ENCODE results near the gene MLPH.
"Not testable (repeated sequence)": the region's sequence is repeated elsewhere in the genome, so short reads cannot be mapped to it uniquely, and the experiment has no call there.

The MLPH gene

DNA sequence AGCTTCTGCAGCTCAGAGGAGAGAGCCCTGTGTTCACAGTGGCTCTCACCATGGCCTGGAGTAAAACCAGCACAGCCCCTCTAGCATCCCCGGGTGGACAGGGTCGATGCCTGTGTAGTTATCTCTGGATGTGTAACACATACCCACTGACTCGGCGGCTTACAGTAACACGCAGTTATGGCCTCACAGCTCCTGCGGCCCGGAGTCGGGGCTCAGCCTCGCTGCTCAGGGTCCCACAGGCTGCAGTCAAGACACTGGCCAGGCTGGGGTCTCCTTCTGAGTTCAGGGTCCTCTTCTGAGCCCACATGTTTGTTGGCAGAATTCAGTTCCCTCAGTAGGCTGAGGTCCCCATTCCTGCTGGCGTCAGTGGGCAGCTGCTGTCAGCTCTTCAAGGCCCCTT, 106.0 kb downstream of the MLPH start:
- no peak for DNase-seq (ENCODE audit: low spot score)
- no CpG with 5 or more reads among the region's 10 CpGs for WGBS, 2 donors (ENCODE audit: extremely low coverage in 2 of 2, insufficient read length in 2 of 2, insufficient replicate concordance in 1 of 2)
- no peak overlapping the region for H4K8ac ChIP-seq (ENCODE audit: low read depth, low read length)

DNA sequence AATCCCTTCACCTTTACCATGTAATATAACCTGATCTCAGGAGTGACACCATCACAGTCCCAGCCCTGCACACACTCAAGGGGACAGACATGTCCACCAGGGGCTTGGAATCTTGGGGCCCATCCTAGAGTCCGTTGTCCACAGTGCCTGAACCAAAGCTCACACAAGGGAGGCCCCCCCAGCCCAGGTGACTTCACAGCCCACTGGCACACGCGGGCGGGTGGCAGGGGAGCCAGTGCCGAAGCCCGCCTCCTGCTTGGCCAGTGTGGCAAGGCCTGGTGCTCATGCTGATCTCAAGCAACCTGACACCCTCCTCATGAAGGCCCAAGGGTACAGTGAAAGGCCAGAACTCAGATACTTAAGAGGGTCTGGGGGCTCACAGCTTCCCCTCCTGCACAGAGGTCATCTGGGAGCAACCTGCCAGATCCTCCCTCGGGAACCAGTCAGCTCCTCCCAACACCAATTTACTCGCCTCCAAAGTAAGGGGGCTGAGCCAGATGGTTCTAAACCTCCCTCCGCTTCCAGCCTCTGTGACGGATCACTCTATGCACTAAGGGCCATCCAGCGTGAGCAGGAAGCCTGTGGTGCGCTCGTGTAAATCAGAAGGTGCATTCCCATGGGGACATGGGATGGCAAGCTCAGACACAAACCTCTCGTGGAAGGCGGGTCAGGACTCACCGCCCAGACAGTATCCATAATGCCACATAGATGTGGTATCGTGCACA, 106.7 kb downstream of the MLPH start:
- no peak overlapping the region for H3K9ac ChIP-seq (ENCODE audit: low read depth, low read length, poor library complexity)
- H4K8ac ChIP-seq (ENCODE audit: low read depth, low read length): no peak overlapping the region
- no peak overlapping the region for H3K23ac ChIP-seq (ENCODE audit: low read depth, low read length, poor library complexity)
- no peak for DNase-seq (ENCODE audit: low spot score)
- no peak overlapping the region for H2AFZ ChIP-seq (ENCODE audit: low read length)
- no peak overlapping the region for H2BK120ac ChIP-seq (ENCODE audit: low read depth, low read length)
- no peak overlapping the region for H3K14ac ChIP-seq (ENCODE audit: low read length)
- no peaks in the 10 kb centered on the region for H3K79me1 ChIP-seq (ENCODE audit: low read depth, low read length)
- no peak overlapping the region for H2BK12ac ChIP-seq (ENCODE audit: low read length)
- no peak overlapping the region for H3K4ac ChIP-seq (ENCODE audit: low read length)
- H3K18ac ChIP-seq (ENCODE audit: low read length): peak overlapping the region; percentile 36
- H3K4me3 ChIP-seq (ENCODE audit: low read length in 2 of 2): no peak overlapping the region
- peaks cover 5 to 18% of the 10 kb centered on the region in 2 donors for H3K4me1 ChIP-seq (ENCODE audit: control insufficient read depth in 2 of 2, insufficient read depth in 1 of 2, low read depth in 1 of 2, low read length in 2 of 2)
- H2AK5ac ChIP-seq (ENCODE audit: low read depth, low read length): peak overlapping the region; percentile 39
- peaks cover 0 to 11% (median 9%) of the 10 kb centered on the region in 3 experiments for H3K27me3 ChIP-seq (ENCODE audit: control insufficient read depth in 3 of 3, insufficient read depth in 3 of 3, low read depth in 1 of 3, low read length in 3 of 3)
- WGBS, 2 donors (ENCODE audit: extremely low coverage in 2 of 2, insufficient read length in 2 of 2, insufficient replicate concordance in 1 of 2): no CpG with 5 or more reads among the region's 17 CpGs
- no peak overlapping the region for H2BK15ac ChIP-seq (ENCODE audit: low read length)
- H3K27ac ChIP-seq (replicated peaks; ENCODE audit: low read length): no peak overlapping the region
- no peak overlapping the region for H2BK5ac ChIP-seq (ENCODE audit: low read length)
- H3K36me3 ChIP-seq (replicated peaks in 1 of 2; ENCODE audit: control insufficient read depth in 2 of 2, insufficient read depth in 2 of 2, low read length in 2 of 2): no peaks in the 10 kb centered on the region
- no peak overlapping the region for H4K91ac ChIP-seq (ENCODE audit: low read depth, low read length, poor library complexity)
- H3K9me3 ChIP-seq (replicated peaks in 1 of 2; ENCODE audit: control insufficient read depth in 2 of 2, insufficient read depth in 1 of 2, low read depth in 1 of 2, low read length in 2 of 2): no peaks in the 10 kb centered on the region
- H3K4me2 ChIP-seq (ENCODE audit: insufficient read depth, low read length, poor library complexity, severe bottlenecking): no peak overlapping the region

More for the DNA sequence above, 106.0 kb downstream of the MLPH start:
- Histone ChIP-seq H3K36me3 (replicated peaks in 1 of 2; ENCODE audit: control insufficient read depth in 2 of 2, insufficient read depth in 2 of 2, low read length in 2 of 2) (no peaks in the 10 kb centered on the region), H3K14ac (ENCODE audit: low read length) (no peak overlapping the region), H2AK5ac (ENCODE audit: low read depth, low read length) (no peak overlapping the region), H3K27ac (replicated peaks; ENCODE audit: low read length) (no peak overlapping the region), H2AFZ (ENCODE audit: low read length) (no peak overlapping the region), H4K91ac (ENCODE audit: low read depth, low read length, poor library complexity) (no peak overlapping the region), H3K4me2 (ENCODE audit: insufficient read depth, low read length, poor library complexity, severe bottlenecking) (no peak overlapping the region), H3K9me3 (replicated peaks in 1 of 2; ENCODE audit: control insufficient read depth in 2 of 2, insufficient read depth in 1 of 2, low read depth in 1 of 2, low read length in 2 of 2) (peaks cover 0 to 1% of the 10 kb centered on the region in 2 donors), H2BK15ac (ENCODE audit: low read length) (no peak overlapping the region), H3K23ac (ENCODE audit: low read depth, low read length, poor library complexity) (no peak overlapping the region), H3K18ac (ENCODE audit: low read length) (no peak overlapping the region), H3K4ac (ENCODE audit: low read length) (no peak overlapping the region), H3K9ac (ENCODE audit: low read depth, low read length, poor library complexity) (no peak overlapping the region), H3K79me1 (ENCODE audit: low read depth, low read length) (no peaks in the 10 kb centered on the region), H2BK12ac (ENCODE audit: low read length) (no peak overlapping the region), H3K4me1 (ENCODE audit: control insufficient read depth in 2 of 2, insufficient read depth in 1 of 2, low read depth in 1 of 2, low read length in 2 of 2) (peaks cover 5 to 18% of the 10 kb centered on the region in 2 donors), H3K27me3 (ENCODE audit: control insufficient read depth in 3 of 3, insufficient read depth in 3 of 3, low read depth in 1 of 3, low read length in 3 of 3) (peaks cover 0 to 11% (median 9%) of the 10 kb centered on the region in 3 experiments), H2BK120ac (ENCODE audit: low read depth, low read length) (no peak overlapping the region), H3K4me3 (ENCODE audit: low read length in 2 of 2) (no peak overlapping the region), H2BK5ac (ENCODE audit: low read length) (no peak overlapping the region)

DNA sequence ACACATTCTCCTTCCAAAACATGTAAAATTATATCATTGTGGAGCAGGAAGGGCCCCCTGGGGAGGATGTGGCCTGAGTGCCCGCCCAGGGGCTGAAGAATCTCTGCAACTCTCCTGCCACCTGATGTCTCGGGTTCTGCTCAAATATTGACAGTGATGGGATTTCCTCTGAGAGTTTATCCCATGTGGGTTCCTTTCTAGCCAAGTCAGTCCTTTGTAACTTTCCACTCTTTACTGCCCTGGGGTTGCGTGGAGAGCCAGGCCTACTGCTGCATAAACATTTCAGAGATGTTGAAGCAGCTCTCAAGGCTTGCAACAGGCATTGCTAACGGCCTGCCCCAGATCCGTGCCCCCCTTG, 107.4 kb downstream of the MLPH start:
- no CpG with 5 or more reads among the region's 5 CpGs for WGBS, 2 donors (ENCODE audit: extremely low coverage in 2 of 2, insufficient read length in 2 of 2, insufficient replicate concordance in 1 of 2)

DNA sequence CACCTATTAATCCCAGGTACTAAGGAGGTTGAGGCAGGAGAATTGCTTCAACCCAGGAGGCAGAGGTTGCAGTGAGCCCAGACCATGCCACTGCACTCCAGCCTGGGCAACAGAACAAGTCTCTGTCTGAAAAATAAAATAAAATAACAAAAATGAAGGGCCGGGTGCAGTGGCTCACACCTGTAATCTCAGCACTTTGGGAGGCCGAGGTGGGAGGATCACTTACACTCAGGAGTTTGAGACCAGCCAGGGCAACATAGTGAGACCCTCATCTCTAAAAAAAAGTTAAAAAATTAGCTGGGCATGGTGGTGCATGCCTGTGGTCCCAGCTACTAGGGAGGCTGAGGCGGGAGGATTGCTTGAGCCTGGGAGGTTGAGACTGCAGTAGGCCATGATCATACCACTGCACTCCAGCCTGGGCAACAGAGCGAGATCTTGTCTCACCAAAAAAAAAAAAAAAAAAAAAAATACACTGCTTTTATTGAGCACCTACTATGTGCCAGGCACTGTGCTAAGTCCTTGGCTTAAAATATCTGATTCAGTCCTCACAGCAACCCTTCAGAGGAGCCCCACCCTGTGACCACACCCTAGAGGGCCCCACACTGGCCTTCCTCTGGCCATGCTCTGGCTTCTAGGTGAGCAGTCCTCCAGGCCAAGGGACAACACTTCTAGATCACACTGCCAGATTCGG, 108.9 kb downstream of the MLPH start:
- H3K27ac ChIP-seq (replicated peaks; ENCODE audit: low read length); H3K79me1 ChIP-seq (ENCODE audit: low read depth, low read length); H3K23ac ChIP-seq (ENCODE audit: low read depth, low read length, poor library complexity); H2AK5ac ChIP-seq (ENCODE audit: low read depth, low read length); H3K9me3 ChIP-seq (replicated peaks in 1 of 2; ENCODE audit: control insufficient read depth in 2 of 2, insufficient read depth in 1 of 2, low read depth in 1 of 2, low read length in 2 of 2); H2BK120ac ChIP-seq (ENCODE audit: low read depth, low read length); H2BK12ac ChIP-seq (ENCODE audit: low read length); H3K9ac ChIP-seq (ENCODE audit: low read depth, low read length, poor library complexity); H3K36me3 ChIP-seq (replicated peaks in 1 of 2; ENCODE audit: control insufficient read depth in 2 of 2, insufficient read depth in 2 of 2, low read length in 2 of 2); DNase-seq (ENCODE audit: low spot score); H3K14ac ChIP-seq (ENCODE audit: low read length); H3K4me2 ChIP-seq (ENCODE audit: insufficient read depth, low read length, poor library complexity, severe bottlenecking); H2BK5ac ChIP-seq (ENCODE audit: low read length); H3K4ac ChIP-seq (ENCODE audit: low read length); H4K8ac ChIP-seq (ENCODE audit: low read depth, low read length); H2AFZ ChIP-seq (ENCODE audit: low read length); H4K91ac ChIP-seq (ENCODE audit: low read depth, low read length, poor library complexity); H3K4me3 ChIP-seq (ENCODE audit: low read length in 2 of 2): not testable (repeated sequence)
- Histone ChIP-seq H2BK15ac (ENCODE audit: low read length) (peak overlapping the region; percentile 50), H3K27me3 (ENCODE audit: control insufficient read depth in 3 of 3, insufficient read depth in 3 of 3, low read depth in 1 of 3, low read length in 3 of 3) (peaks cover 0 to 12% (median 11%) of the 10 kb centered on the region in 3 experiments), H3K18ac (ENCODE audit: low read length) (peak overlapping the region; percentile 42), H3K4me1 (ENCODE audit: control insufficient read depth in 2 of 2, insufficient read depth in 1 of 2, low read depth in 1 of 2, low read length in 2 of 2) (peaks cover 2 to 20% of the 10 kb centered on the region in 2 donors)
- no CpG with 5 or more reads among the region's 5 CpGs for WGBS, 2 donors (ENCODE audit: extremely low coverage in 2 of 2, insufficient read length in 2 of 2, insufficient replicate concordance in 1 of 2)

More for the DNA sequence above, 107.4 kb downstream of the MLPH start:
- H3K9ac ChIP-seq (ENCODE audit: low read depth, low read length, poor library complexity): no peak overlapping the region
- no peak overlapping the region for H2BK15ac ChIP-seq (ENCODE audit: low read length)
- H2AFZ ChIP-seq (ENCODE audit: low read length): no peak overlapping the region
- no peak for DNase-seq (ENCODE audit: low spot score)
- no peak overlapping the region for H3K14ac ChIP-seq (ENCODE audit: low read length)
- H3K27me3 ChIP-seq (ENCODE audit: control insufficient read depth in 3 of 3, insufficient read depth in 3 of 3, low read depth in 1 of 3, low read length in 3 of 3): peaks cover 0 to 11% (median 9%) of the 10 kb centered on the region in 3 experiments
- no peak overlapping the region for H3K27ac ChIP-seq (replicated peaks; ENCODE audit: low read length)
- H3K4me2 ChIP-seq (ENCODE audit: insufficient read depth, low read length, poor library complexity, severe bottlenecking): no peak overlapping the region
- H3K23ac ChIP-seq (ENCODE audit: low read depth, low read length, poor library complexity): no peak overlapping the region
- no peak overlapping the region for H3K4me3 ChIP-seq (ENCODE audit: low read length in 2 of 2)
- peaks cover 5 to 18% of the 10 kb centered on the region in 2 donors for H3K4me1 ChIP-seq (ENCODE audit: control insufficient read depth in 2 of 2, insufficient read depth in 1 of 2, low read depth in 1 of 2, low read length in 2 of 2)
- H3K36me3 ChIP-seq (replicated peaks in 1 of 2; ENCODE audit: control insufficient read depth in 2 of 2, insufficient read depth in 2 of 2, low read length in 2 of 2): no peaks in the 10 kb centered on the region
- no peak overlapping the region for H2BK5ac ChIP-seq (ENCODE audit: low read length)
- H2BK12ac ChIP-seq (ENCODE audit: low read length): no peak overlapping the region
- no peak overlapping the region for H3K4ac ChIP-seq (ENCODE audit: low read length)
- no peak overlapping the region for H2AK5ac ChIP-seq (ENCODE audit: low read depth, low read length)
- no peaks in the 10 kb centered on the region for H3K79me1 ChIP-seq (ENCODE audit: low read depth, low read length)
- H3K18ac ChIP-seq (ENCODE audit: low read length): no peak overlapping the region
- no peaks in the 10 kb centered on the region for H3K9me3 ChIP-seq (replicated peaks in 1 of 2; ENCODE audit: control insufficient read depth in 2 of 2, insufficient read depth in 1 of 2, low read depth in 1 of 2, low read length in 2 of 2)
- H2BK120ac ChIP-seq (ENCODE audit: low read depth, low read length): no peak overlapping the region
- no peak overlapping the region for H4K8ac ChIP-seq (ENCODE audit: low read depth, low read length)
- no peak overlapping the region for H4K91ac ChIP-seq (ENCODE audit: low read depth, low read length, poor library complexity)
